ENCODE measurements around the gene TMEM269.
"Not testable (repeated sequence)": the region's sequence is repeated elsewhere in the genome, so short reads cannot be mapped to it uniquely, and the experiment has no call there.

The TMEM269 gene

GRCh38 chr1:42777852-42778251 lies 6.9 kb upstream of the TMEM269 start:
- DNase-seq, result peak; percentile 50 to 63 (median 60)

GRCh38 chr1:42779725-42780124 lies 5.1 kb upstream of the TMEM269 start:
- DNase-seq, result no peak

- no peak for DNase-seq
These were observed 4.6 kb upstream of the TMEM269 start for GRCh38 chr1:42780176-42780575.

- DNase-seq, result no peak
These were observed 1.7 kb upstream of the TMEM269 start for GRCh38 chr1:42783092-42783491.

- DNase-seq, result no peak
These were observed 245 bp upstream of the TMEM269 start for GRCh38 chr1:42784547-42784945.

GRCh38 chr1:42786097-42786496 lies 1.3 kb downstream of the TMEM269 start:
- DNase-seq, result no peak

GRCh38 chr1:42788021-42788420 lies 3.2 kb downstream of the TMEM269 start:
- no peak for DNase-seq

- no peak for DNase-seq
These were observed 9.0 kb downstream of the TMEM269 start for GRCh38 chr1:42793824-42794223.

- DNase-seq, result no peak
These were observed 12.6 kb downstream of the TMEM269 start for GRCh38 chr1:42797414-42797813.

- DNase-seq, result no peak
These were observed 13.2 kb downstream of the TMEM269 start for GRCh38 chr1:42797979-42798378.

- no peak for DNase-seq
These were observed 17.2 kb downstream of the TMEM269 start for GRCh38 chr1:42801832-42802473.

GRCh38 chr1:42806171-42806570 lies 21.4 kb downstream of the TMEM269 start:
- no peak for DNase-seq

GRCh38 chr1:42806593-42806992 lies 21.8 kb downstream of the TMEM269 start:
- DNase-seq, result no peak

GRCh38 chr1:42807056-42807668 lies 22.4 kb downstream of the TMEM269 start:
- DNase-seq, result no peak

- DNase-seq, result not testable (repeated sequence)
These were observed 30.0 kb downstream of the TMEM269 start for GRCh38 chr1:42814815-42815214.

- DNase-seq, result no peak
These were observed 31.3 kb downstream of the TMEM269 start for GRCh38 chr1:42815941-42816584.

GRCh38 chr1:42816585-42817439 lies 32.0 kb downstream of the TMEM269 start, which contains the start of the genes ERMAP and SVBP:
Gene ERMAP (plus strand): TSS chr1:42817122. CDS start chr1:42830449, 13,327 bp downstream.
Gene SVBP (minus strand): TSS chr1:42817397. CDS start chr1:42816544, 853 bp downstream.
- DNase-seq, result peak; percentile 95 to 99 (median 96)

- no peak for DNase-seq
These were observed 32.6 kb downstream of the TMEM269 start for GRCh38 chr1:42817440-42817767.

- no peak for DNase-seq
These were observed 33.2 kb downstream of the TMEM269 start for GRCh38 chr1:42817976-42818375.

GRCh38 chr1:42820813-42821212 lies 36.0 kb downstream of the TMEM269 start:
- DNase-seq, result no peak

GRCh38 chr1:42821690-42822089 lies 36.9 kb downstream of the TMEM269 start:
- no peak for DNase-seq

GRCh38 chr1:42822800-42823392 lies 38.1 kb downstream of the TMEM269 start:
- DNase-seq, result peak in 1 of 4 experiments; percentile 31

Data from suppressor macrophage (primary cell).